Measurements from ENCODE around the gene TBC1D8. TPM values are rescaled to one million over a fixed set of nuclear protein-coding genes. Genes with fewer than 3 reads are reported as not detected.

The TBC1D8 gene
- total RNA-seq, 1 donor from 2014 or later = 3.9 TPM

- Histone ChIP-seq H3K36me3 (no peaks in the 10 kb centered on the region), H2AFZ (replicated peaks) (no peak overlapping the region), H4K20me1 (ENCODE audit: low read depth) (no peaks in the 10 kb centered on the region), H3K27ac (no peak overlapping the region), H3K4me2 (no peak overlapping the region), H3K9me3 (ENCODE audit: low read depth) (no peaks in the 10 kb centered on the region), H3F3A (ENCODE audit: low read depth) (no peaks in the 10 kb centered on the region), H3K27me3 (no peaks in the 10 kb centered on the region), H3K9ac (no peak overlapping the region), H3K79me2 (ENCODE audit: low read depth) (no peaks in the 10 kb centered on the region), H3K4me1 (no peaks in the 10 kb centered on the region), H3K4me3 (no peak overlapping the region)
- no peak overlapping the region for H3K27ac Mint-ChIP-seq
- no peak overlapping the region for H3K4me3 Mint-ChIP-seq
- peaks cover 2% of the 10 kb centered on the region for H3K36me3 Mint-ChIP-seq
- no peak for TF ChIP-seq EZH2 (IDR thresholded peaks at IDR 0.05)
- TF ChIP-seq CTCF (IDR thresholded peaks at IDR 0.05) = no peak
- no peak for TF ChIP-seq EZH2phosphoT487 (IDR thresholded peaks at IDR 0.05)
- peaks cover 3% of the 10 kb centered on the region for H3K27me3 Mint-ChIP-seq (ENCODE audit: insufficient read depth, low read depth)
- peaks cover 2% of the 10 kb centered on the region for H3K4me1 Mint-ChIP-seq
- peaks cover 10% of the 10 kb centered on the region for H3K9me3 Mint-ChIP-seq
- no peak for DNase-seq (ENCODE audit: low spot score)
Observed at GRCh38 chr2:101094351-101094750, 56.8 kb downstream of the TBC1D8 start.

GRCh38 chr2:101089942-101090799 lies 61.0 kb downstream of the TBC1D8 start:
- DNase-seq (ENCODE audit: low spot score) = no peak
- Histone ChIP-seq H3F3A (ENCODE audit: low read depth) (no peaks in the 10 kb centered on the region), H3K4me3 (no peak overlapping the region), H4K20me1 (ENCODE audit: low read depth) (no peaks in the 10 kb centered on the region), H3K27ac (no peak overlapping the region), H3K9ac (no peak overlapping the region), H3K4me1 (no peaks in the 10 kb centered on the region), H3K27me3 (no peaks in the 10 kb centered on the region), H2AFZ (replicated peaks) (no peak overlapping the region), H3K79me2 (ENCODE audit: low read depth) (no peaks in the 10 kb centered on the region), H3K9me3 (ENCODE audit: low read depth) (no peaks in the 10 kb centered on the region), H3K36me3 (no peaks in the 10 kb centered on the region), H3K4me2 (no peak overlapping the region)
- Mint-ChIP-seq H3K27me3 (ENCODE audit: insufficient read depth, low read depth) (peaks cover 5% of the 10 kb centered on the region), H3K27ac (peak overlapping the region; percentile 66), H3K4me1 (peaks cover 2% of the 10 kb centered on the region), H3K36me3 (no peaks in the 10 kb centered on the region), H3K4me3 (no peak overlapping the region), H3K9me3 (no peaks in the 10 kb centered on the region)
- no peak for TF ChIP-seq EZH2 (IDR thresholded peaks at IDR 0.05)
- no peak for TF ChIP-seq CTCF (IDR thresholded peaks at IDR 0.05)
- no peak for TF ChIP-seq EZH2phosphoT487 (IDR thresholded peaks at IDR 0.05)

GRCh38 chr2:101089419-101089818 lies 61.8 kb downstream of the TBC1D8 start:
- no peaks in the 10 kb centered on the region for H3K36me3 ChIP-seq
- H3K4me1 ChIP-seq = no peaks in the 10 kb centered on the region
- H3F3A ChIP-seq (ENCODE audit: low read depth) = no peaks in the 10 kb centered on the region
- H3K4me1 Mint-ChIP-seq = peaks cover 2% of the 10 kb centered on the region
- H3K4me3 ChIP-seq = no peak overlapping the region
- H3K79me2 ChIP-seq (ENCODE audit: low read depth) = no peaks in the 10 kb centered on the region
- H3K36me3 Mint-ChIP-seq = no peaks in the 10 kb centered on the region
- H4K20me1 ChIP-seq (ENCODE audit: low read depth) = no peaks in the 10 kb centered on the region
- TF ChIP-seq EZH2 (IDR thresholded peaks at IDR 0.05) (no peak), EZH2phosphoT487 (IDR thresholded peaks at IDR 0.05) (no peak), CTCF (IDR thresholded peaks at IDR 0.05) (no peak)
- H3K9me3 Mint-ChIP-seq = no peaks in the 10 kb centered on the region
- H3K9me3 ChIP-seq (ENCODE audit: low read depth) = no peaks in the 10 kb centered on the region
- H3K27ac ChIP-seq = no peak overlapping the region
- H3K27me3 ChIP-seq = no peaks in the 10 kb centered on the region
- no peak for DNase-seq (ENCODE audit: low spot score)
- H3K4me2 ChIP-seq = no peak overlapping the region
- H3K27me3 Mint-ChIP-seq (ENCODE audit: insufficient read depth, low read depth) = peaks cover 5% of the 10 kb centered on the region
- H3K4me3 Mint-ChIP-seq = no peak overlapping the region
- H2AFZ ChIP-seq (replicated peaks) = no peak overlapping the region
- no peak overlapping the region for H3K9ac ChIP-seq
- no peak overlapping the region for H3K27ac Mint-ChIP-seq

Measured in neural progenitor cell (in vitro differentiated cells).